Stimulated activated CD4-positive, alpha-beta T cell treated with anti-CD3 and anti-CD28 coated beads, Interleukin-4, amount 100 ng/mL, for 1 hour (primary cell): Measurements from ENCODE around the gene BORCS5.
"Not testable (repeated sequence)": the region's sequence is repeated elsewhere in the genome, so short reads cannot be mapped to it uniquely, and the experiment has no call there.

Source experiments
- DNase-seq: peaks from one replicate; pipeline ENCODE4 v3.0.0-alpha.2; 2020

BORCS5 gene

GRCh38 chr12:12491606-12492005, 134.7 kb downstream of the BORCS5 start:
- DNase-seq = no peak

- DNase-seq = no peak
Observed at GRCh38 chr12:12492547-12492946, 135.7 kb downstream of the BORCS5 start.

- DNase-seq = no peak
Observed at GRCh38 chr12:12495536-12495935, 138.7 kb downstream of the BORCS5 start.

GRCh38 chr12:12498210-12498609, 141.3 kb downstream of the BORCS5 start:
- no peak for DNase-seq

DNA sequence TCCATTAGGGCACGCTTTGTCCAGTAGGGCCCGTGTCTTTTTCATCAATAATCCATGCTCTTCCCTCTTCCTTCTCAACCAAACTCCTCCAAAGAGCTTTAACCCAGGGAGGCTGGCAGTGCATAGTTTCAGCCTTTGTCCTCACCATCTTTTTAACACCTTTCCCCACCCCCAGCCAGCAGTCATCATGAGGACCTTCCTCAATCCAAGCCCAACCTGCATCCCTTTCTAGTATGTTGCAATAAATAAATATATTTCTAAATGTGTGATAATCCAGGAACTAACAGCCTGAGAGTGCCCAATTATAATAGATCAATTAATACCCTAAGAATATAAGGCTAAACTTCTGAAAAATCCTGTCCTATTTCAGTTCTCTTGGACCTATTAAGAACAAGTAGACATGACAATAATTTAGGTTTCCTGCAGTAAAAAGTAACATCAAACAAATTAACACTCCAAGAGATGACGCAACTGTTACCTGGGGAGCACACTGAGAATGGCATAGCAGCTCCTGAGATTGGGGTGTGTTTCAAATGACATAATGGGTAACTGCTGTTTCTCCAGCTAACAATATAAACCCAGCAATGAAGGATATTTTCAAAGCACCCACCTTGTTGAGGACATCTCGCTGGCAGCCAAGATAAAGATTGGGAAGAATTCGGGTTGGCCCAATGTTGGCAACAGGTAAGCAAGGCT, 143.2 kb downstream of the BORCS5 start:
- DNase-seq = no peak

DNA sequence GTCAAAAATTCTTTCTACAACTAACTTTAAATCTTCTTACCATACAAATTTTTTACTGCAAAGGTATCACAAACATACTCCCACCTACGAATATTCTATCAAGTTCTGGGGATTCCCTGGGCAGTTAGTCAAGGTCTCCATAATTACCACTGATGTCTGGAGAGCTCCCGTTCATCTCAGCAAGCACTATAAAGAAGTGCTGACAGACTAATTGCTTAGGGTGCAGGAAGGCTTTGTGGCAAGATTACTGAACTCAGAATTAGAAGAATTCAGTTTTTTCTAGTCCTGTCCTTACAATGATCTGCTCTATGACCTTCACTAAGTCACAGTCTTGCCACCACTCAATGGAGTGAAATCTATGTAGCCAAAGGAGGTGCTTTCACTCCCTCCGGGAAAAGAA, 144.2 kb downstream of the BORCS5 start:
- DNase-seq = no peak

GRCh38 chr12:12502130-12502814, 145.4 kb downstream of the BORCS5 start:
- not testable (repeated sequence) for DNase-seq

DNA sequence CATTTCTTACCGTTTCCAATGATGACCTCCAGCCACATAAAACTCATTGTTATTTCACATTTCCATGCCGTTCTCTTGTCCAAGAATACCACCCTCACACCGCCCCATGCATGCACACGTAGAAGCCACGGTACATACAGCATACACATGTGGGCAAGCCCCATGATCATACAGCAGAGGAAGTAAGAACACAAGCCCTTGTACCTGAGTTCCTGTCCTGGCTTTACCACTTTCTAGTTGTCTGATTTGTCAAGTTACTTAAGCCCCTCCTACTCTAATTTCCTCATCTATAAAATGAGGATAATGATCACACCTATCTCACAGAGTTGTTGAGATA, 145.9 kb downstream of the BORCS5 start:
- no peak for DNase-seq

DNA sequence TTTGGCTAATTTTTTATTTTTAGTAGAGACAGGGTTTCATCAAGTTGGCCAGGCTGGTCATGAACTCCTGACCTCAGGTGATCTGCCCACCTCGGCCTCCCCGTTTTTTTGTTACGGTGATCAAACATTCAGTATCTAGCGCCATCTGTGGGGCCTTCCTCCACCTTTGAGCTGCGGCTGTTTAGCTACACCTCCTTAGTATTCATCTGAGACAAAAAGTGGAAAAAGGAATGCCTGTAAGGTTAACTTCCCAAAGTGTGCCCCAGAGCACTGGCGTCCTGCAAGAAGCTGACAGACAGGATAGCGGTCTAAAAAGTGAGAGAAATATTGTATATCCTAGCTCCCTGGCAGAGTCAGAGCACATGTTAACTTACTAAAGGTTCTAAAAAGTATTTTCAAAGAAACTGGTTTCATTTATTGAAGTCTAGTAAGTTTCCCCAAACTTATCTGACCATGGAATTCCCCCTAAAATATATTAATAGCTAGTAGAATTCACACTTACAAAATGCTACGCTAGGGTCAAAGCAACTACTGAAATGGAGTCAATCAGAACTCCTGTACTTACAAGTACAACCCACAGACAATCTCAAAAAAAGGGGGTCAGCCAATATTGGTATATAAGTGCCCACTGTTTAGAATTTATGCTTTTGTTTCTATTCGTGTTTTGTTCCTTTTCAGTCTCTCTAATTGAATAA, 146.7 kb downstream of the BORCS5 start:
- DNase-seq = no peak

- DNase-seq = no peak
Observed at GRCh38 chr12:12505544-12506495, 148.9 kb downstream of the BORCS5 start.

DNA sequence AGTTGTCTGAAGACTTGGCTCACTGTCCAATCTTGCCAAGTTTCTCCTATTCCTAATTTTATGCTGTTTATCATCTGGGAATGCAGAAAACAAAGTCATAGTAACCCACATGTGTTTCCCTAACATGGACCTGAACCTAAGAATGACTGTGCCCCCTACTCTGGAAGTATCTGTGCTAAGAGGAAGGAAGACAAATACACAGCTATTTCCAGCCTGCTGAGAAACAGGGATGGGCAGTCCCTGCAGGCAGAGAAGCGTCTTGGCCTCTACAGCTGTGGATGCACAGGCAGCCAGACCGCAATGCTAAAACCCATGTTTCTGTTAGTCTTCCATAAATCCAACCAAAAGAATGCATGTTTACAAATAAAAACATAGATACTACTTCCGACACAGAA, 149.6 kb downstream of the BORCS5 start:
- no peak for DNase-seq

DNA sequence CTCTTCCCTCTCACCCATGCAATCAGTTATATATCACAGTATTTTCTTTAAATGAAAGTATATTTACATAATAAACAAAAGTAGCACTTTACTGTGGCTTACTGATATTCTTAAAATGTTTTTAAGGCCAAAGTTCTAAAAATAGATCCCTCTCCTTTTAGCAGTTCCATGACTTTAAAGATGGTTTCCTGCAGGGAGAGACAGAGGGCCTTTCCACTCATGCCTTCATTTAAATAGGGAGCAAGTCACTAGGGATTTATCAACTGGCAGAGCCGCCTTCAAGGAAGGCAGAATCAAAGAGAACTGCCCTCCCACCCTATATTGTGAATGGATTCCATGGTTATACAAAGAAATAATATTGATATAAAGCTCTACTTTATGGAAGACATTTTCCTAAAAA, 150.2 kb downstream of the BORCS5 start:
- no peak for DNase-seq

GRCh38 chr12:12508612-12509011, 151.7 kb downstream of the BORCS5 start:
- no peak for DNase-seq

GRCh38 chr12:12510141-12510540, 153.3 kb downstream of the BORCS5 start:
- DNase-seq = no peak

GRCh38 chr12:12510551-12510950, 153.7 kb downstream of the BORCS5 start:
- no peak for DNase-seq

DNA sequence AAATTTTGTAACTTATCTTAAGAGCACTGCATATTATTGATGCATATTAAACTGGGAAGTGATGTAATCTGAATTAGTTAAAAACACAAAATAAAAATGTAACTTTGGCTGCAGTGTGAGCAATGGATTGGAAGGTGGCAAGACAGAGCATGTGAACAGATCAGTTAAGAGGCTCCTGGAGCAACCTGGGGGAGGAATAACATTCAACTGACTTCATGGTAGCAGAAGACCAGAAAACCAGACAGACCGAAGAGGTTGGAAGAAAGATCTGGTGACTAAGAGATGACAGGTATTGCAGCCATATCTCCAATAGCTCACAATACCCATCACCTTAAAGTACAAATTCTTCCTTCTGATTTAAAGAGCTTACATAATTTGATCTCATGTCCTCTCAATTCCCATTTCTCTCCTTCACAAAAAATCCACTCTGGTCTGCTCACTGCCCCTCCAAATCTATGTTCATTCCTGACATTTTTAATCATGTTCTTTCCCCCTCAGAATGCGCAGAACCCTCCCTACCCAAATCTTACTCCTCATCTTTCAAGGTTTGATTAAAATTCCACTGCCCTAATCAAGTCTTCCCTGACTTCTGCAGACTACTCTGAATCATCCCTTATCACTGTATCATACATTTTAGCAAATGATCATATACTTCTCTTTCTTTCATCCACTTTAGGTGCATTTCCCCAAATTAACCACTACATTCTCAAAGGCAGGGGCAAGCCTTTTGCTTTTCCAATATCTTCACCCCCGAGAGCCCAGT, 154.3 kb downstream of the BORCS5 start:
- no peak for DNase-seq

- DNase-seq = peak; percentile 18
Observed at GRCh38 chr12:12511895-12512711, 155.2 kb downstream of the BORCS5 start.

DNA sequence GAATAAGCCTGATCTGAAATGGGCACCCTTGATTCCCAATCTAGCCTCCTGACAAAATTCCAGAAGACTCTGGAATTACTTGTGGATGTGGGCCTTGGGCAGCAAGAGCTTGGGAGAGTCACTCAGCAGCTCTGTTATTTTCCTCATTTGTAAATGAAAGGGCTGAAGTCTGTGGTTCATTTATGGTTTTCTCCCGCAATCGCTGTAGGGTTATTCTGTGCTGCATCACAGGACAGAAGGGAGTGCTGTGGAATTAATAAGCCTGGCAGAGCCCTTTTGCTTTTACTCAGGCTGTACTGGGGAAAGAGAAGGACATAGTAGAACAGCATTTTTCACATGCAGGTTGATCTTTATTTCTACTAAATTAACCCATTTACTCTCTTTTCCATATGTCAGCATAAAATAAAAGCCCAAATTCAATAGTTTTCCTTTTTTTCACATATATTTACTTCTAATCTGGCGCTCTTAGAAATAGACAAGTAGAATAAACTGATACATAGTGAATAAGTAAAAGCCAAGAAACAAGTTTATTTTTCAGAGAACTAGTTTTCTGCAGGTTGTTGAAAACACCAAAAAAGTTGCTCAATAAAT, 156.6 kb downstream of the BORCS5 start:
- no peak for DNase-seq

- no peak for DNase-seq
Observed at GRCh38 chr12:12518464-12518845, 161.6 kb downstream of the BORCS5 start.

DNA sequence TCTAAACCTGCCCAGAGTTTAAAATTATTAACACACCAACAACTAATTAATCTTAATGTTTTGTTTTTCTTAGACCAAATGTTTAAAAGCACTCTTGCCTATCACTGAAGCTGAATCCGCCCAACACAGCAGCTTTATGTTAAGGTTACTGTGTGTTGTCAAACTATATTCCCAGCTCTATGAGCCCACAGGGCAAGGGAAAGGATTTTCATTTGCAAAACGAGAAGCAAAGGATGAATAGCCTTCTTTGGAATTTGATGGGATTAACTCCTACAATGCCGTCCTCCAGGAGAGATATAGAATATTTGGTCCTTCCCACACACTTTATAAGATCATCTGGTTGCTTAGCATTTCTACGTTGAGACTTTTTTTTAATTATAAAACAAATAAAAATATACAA, 162.0 kb downstream of the BORCS5 start:
- DNase-seq = no peak
